ENCODE data around the gene GLP1R. TPM values are rescaled to one million over a fixed set of nuclear protein-coding genes. Genes with fewer than 3 reads are reported as not detected.

GLP1R gene
- total RNA-seq, 1 donor from 2014 or later: not detected

GRCh38 chr6:39076623-39077535 lies 28.3 kb downstream of the GLP1R start:
- no peaks in the 10 kb centered on the region for H3K36me3 Mint-ChIP-seq (ENCODE audit: unreplicated experiment)
- no peaks in the 10 kb centered on the region for H3K4me1 Mint-ChIP-seq (ENCODE audit: unreplicated experiment)
- no peak overlapping the region for H3K4me3 Mint-ChIP-seq (ENCODE audit: unreplicated experiment)
- no peak overlapping the region for H3K27ac Mint-ChIP-seq (ENCODE audit: unreplicated experiment)
- peaks cover 6% of the 10 kb centered on the region for H3K27me3 Mint-ChIP-seq (ENCODE audit: unreplicated experiment)
- no peak for TF ChIP-seq CTCF (IDR thresholded peaks at IDR 0.05)
- H3K9me3 Mint-ChIP-seq (ENCODE audit: unreplicated experiment): no peaks in the 10 kb centered on the region
- peak; percentile 73 for DNase-seq (ENCODE audit: extremely low spot score, unreplicated experiment)

- Mint-ChIP-seq H3K4me3 (ENCODE audit: unreplicated experiment) (no peak overlapping the region), H3K27ac (ENCODE audit: unreplicated experiment) (no peak overlapping the region), H3K27me3 (ENCODE audit: unreplicated experiment) (peaks cover 2% of the 10 kb centered on the region), H3K4me1 (ENCODE audit: unreplicated experiment) (no peaks in the 10 kb centered on the region), H3K9me3 (ENCODE audit: unreplicated experiment) (no peaks in the 10 kb centered on the region), H3K36me3 (ENCODE audit: unreplicated experiment) (no peaks in the 10 kb centered on the region)
- TF ChIP-seq CTCF (IDR thresholded peaks at IDR 0.05): no peak
- DNase-seq (ENCODE audit: extremely low spot score, unreplicated experiment): peak; percentile 78
Measured at GRCh38 chr6:39077882-39078594, 29.5 kb downstream of the GLP1R start.

- peak; percentile 57 for DNase-seq (ENCODE audit: extremely low spot score, unreplicated experiment)
- no peak overlapping the region for H3K27ac Mint-ChIP-seq (ENCODE audit: unreplicated experiment)
- H3K4me1 Mint-ChIP-seq (ENCODE audit: unreplicated experiment): no peaks in the 10 kb centered on the region
- no peaks in the 10 kb centered on the region for H3K9me3 Mint-ChIP-seq (ENCODE audit: unreplicated experiment)
- H3K4me3 Mint-ChIP-seq (ENCODE audit: unreplicated experiment): no peak overlapping the region
- peaks cover 2% of the 10 kb centered on the region for H3K27me3 Mint-ChIP-seq (ENCODE audit: unreplicated experiment)
- H3K36me3 Mint-ChIP-seq (ENCODE audit: unreplicated experiment): no peaks in the 10 kb centered on the region
- TF ChIP-seq CTCF (IDR thresholded peaks at IDR 0.05): no peak
Measured at GRCh38 chr6:39078695-39079094, 30.1 kb downstream of the GLP1R start.

- peaks cover 2% of the 10 kb centered on the region for H3K27me3 Mint-ChIP-seq (ENCODE audit: unreplicated experiment)
- no peaks in the 10 kb centered on the region for H3K36me3 Mint-ChIP-seq (ENCODE audit: unreplicated experiment)
- H3K9me3 Mint-ChIP-seq (ENCODE audit: unreplicated experiment): no peaks in the 10 kb centered on the region
- H3K4me1 Mint-ChIP-seq (ENCODE audit: unreplicated experiment): no peaks in the 10 kb centered on the region
- no peak for DNase-seq (ENCODE audit: extremely low spot score, unreplicated experiment)
- H3K4me3 Mint-ChIP-seq (ENCODE audit: unreplicated experiment): no peak overlapping the region
- H3K27ac Mint-ChIP-seq (ENCODE audit: unreplicated experiment): no peak overlapping the region
- no peak for TF ChIP-seq CTCF (IDR thresholded peaks at IDR 0.05)
Measured at GRCh38 chr6:39079197-39080125, 30.9 kb downstream of the GLP1R start.

Measured in osteocyte (in vitro differentiated cells).